ENCODE data around the gene KLHL6.

Gene KLHL6

DNA sequence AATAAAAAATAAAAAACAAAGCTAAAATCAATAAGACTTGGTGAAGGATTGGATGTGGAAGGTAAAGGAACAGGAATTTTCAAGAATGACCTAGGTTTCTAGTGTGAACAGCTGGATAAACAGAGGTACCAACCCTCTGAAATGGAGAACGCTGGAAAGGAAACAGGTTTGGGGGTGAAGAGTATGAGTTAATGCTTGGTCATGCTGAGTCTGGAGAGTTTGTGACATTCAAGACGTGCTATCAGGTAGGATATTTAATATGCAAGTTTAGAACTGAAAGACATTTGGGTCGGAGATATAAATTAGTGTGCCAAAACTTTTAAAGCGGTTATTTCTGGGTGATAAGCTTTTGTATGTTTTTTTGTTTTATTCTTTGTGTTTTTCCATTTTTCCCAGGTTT lies 11.4 kb upstream of the KLHL6 start:
- no peak for DNase-seq (ENCODE audit: low read depth in 3 of 3, low spot score in 1 of 3)

DNA sequence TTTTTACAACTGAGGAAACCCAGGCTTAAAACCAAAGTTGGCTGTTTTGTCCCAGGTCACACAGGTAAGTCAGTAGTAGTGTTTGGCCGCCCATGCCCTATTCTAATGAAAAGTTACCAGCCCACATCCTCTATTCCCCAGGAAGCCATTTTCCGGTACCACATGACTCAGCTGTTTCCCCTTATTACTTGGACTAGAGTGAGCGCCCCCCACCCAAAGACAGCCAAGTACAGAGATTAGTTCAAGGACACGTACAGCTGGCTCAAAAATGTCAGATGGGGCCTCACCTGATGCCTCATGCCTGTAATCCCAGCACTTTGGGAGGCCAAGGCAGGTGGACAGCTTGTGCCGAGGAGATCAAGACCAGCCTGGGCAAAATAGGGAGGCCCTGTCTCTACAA lies 8.5 kb upstream of the KLHL6 start:
- no peak for DNase-seq (ENCODE audit: low read depth in 3 of 3, low spot score in 1 of 3)

DNA sequence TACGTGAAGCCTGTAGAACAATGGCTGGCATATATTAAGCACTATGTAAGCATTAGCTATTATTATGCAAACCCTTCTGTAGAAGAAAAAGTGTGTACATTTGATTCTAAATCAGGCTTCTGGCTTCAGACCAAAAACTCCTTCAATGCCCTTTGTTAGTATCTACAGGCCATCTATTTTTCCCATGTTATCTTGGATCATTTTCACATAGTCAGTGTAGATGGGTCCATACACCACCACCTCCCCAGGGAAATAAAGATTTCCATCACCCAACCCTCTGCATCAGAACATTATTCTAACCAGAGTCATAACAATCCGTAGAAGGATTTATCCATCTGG lies 8.0 kb upstream of the KLHL6 start:
- DNase-seq (ENCODE audit: low read depth in 3 of 3, low spot score in 1 of 3) = no peak

DNA sequence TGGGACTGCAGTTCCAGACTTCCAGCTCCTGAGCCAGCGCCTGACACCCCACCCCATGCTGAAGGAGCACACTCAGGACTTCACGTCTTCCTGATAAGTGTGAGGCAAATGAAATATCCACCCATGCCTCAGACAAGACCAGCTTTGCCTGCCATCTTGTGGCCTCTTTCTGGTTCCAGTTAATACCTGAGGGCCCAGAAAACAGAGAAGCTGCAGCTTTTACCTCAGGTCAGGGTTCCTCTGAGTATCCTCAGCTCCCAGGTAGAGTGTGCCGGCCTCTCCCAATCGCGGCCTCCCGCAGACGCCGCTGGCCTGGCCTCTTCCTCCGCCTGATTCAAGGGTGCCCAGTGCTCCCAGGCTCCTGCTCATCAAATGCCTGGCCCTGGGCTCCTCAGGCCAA lies 5.1 kb upstream of the KLHL6 start:
- no peak for DNase-seq (ENCODE audit: low read depth in 3 of 3, low spot score in 1 of 3)

DNA sequence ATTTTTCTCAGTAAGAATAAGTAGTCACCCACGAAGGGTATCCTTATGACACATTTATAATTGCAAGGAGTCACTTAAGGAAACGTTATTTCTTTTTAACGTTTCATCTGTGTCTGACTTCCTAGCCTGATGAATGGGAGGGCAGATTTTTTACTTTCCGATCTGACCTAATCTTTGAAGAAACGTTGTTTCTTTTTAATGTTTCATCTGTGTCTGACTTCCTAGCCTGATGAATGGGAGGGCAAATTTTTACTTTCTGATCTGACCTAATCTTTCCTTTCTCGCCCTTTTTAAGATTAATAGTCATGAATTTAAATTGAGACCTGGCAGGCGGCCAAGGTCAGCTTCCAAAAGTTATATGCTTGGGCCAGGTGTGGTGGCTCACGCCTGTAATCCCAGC lies 3.0 kb upstream of the KLHL6 start:
- DNase-seq (ENCODE audit: low read depth in 3 of 3, low spot score in 1 of 3) = no peak

DNA sequence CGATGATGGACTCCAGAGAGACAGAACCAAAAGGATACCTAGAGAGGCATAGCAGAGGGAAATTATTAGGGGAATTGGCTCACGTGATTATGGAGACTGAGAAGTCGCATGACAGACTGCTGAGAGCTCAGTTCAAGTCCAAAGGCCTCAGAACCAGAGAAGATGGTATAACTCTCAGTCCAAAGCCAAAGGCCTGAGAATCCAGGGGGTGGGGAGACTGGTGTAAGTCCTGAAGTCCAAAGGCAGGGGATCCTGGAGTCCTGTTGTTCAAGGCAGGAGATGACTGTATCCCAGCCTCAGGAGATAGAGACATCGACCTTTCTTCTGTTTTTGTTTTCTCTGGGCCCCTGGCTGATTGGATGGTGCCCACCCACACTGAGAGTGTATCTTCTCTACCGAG lies 1.2 kb upstream of the KLHL6 start:
- no peak for DNase-seq (ENCODE audit: low read depth in 3 of 3, low spot score in 1 of 3)

DNA sequence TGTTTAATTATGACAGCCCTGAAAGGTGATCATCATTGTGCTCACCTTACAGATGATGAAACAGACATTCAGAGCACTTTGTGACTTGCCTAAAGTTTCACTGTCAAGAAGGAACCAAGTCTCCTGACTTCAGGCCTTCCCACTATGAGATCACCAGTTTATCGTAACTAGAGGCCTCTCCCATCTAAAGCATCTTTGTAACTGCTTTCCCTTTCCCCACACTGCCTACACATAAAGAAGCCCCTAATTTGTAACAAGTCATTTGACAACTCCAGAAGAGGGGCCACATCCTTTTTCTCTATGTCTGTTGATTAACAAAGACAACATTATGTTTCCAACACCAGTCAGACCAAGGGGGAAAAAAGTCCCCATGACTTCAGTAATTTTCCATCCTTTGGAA lies 1.1 kb downstream of the KLHL6 start:
- no peak for DNase-seq (ENCODE audit: low read depth in 3 of 3, low spot score in 1 of 3)

DNA sequence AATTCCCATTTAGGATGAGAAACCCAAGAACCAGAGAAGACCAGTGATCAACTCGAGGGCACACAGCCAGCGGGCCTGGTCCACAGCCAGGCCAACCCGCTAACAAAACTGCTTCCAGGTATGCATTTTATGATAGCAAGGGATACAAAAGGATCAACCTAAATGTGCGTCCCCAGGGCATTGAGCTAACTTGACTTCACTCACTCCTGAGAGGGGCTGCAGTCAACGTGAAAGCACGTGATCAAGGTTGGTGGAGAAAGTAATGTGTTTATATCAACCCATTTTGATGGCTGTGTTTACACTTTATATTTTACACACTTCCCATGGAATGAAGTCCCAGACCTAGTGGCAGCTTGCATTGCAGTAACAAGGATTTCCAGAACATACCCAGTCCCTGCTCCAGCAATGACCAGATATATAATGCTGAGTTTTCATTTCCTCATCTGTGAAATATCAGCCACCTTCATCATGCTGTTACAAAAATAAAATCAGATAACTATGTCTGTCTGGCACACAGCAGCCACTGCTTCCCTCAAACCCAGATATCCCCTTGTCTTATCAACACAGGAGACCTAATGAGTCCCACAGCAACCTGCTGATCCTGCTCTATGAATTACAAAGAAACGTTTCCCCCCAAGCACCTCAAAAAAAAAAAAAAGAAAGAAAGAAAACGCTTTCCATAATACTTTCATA lies 2.0 kb downstream of the KLHL6 start:
- no peak for DNase-seq (ENCODE audit: low read depth in 3 of 3, low spot score in 1 of 3)

DNA sequence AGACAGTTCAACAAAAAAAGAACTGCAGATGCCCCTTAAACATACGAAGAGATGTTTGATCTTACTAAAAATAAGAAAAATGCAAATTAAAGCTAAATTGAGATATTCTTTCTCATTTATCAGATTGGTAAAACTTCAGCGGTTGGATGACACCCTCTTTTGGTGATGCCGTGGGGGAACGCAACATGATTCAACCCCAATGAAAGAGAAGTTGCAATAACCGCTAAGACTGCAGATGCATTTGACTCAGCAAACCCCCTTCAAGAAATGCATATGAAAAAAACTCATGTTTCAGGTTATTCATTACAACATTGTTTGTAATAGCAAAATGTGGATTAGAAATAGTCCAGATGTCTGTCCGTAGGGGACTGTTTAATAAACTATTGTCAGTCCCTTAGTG lies 3.6 kb downstream of the KLHL6 start:
- no peak for DNase-seq (ENCODE audit: low read depth in 3 of 3, low spot score in 1 of 3)

DNA sequence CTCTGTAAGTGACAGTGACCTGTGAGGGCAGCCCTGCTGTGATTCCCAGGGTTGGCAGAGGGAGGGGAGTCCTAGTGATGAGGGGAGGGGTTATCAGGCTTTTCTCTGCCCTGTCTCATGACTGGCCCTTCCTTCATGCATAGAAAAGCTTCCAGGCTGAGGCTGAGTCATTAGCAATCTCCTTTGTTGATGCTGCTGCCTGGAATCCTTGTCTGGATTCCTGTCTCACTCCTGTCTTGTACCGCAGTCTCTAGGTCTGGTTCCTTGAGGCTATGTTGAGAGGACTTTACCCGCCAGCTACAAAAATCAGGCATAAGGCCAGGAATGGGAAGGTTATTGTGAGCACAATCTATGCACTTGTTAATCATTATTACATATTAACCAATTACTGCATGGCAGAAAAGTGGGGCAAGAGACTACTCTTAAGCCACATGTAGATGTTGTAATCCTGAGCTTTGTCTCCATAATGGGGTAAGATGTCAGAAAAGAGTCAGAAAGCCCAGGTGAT lies 7.2 kb downstream of the KLHL6 start:
- DNase-seq (ENCODE audit: low read depth in 3 of 3, low spot score in 1 of 3) = no peak

DNA sequence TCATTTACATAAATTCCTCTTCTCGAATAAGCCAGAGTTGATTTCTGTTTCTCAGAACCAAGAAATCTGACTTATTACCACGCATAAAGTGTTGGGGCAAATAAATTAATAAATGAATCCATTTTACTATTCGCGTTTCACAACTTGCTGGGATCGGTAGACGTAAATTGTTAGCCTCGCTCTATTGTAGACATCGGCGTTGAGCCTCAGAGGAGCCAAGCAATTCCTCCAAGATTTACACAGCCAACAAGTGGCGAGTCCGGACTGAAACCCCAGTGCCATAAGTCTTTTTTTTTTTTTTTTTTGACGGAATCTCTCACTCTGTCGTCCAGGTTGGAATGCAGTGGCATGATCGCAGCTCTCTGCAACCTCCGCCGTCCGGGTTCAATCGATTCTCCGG lies 8.9 kb downstream of the KLHL6 start:
- no peak for DNase-seq (ENCODE audit: low read depth in 3 of 3, low spot score in 1 of 3)

DNA sequence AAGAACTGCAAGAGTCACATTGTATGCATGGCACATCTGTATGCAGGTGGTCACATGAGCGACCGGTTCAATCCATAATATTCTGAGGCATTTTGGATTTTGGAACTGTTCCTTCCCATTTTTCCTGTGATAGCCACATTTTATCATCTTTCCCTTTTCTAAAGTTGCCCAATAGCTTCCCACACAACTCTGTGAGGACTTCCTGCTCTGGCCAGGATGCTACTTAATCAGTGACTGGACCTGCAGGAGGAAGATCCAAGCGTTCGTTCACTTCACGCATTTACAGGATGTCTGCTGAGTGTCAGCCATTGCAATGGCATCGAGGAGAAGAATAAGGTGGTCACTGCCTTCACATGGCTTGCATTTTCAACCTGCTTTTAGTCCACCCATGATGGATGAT lies 9.8 kb downstream of the KLHL6 start:
- no peak for DNase-seq (ENCODE audit: low read depth in 3 of 3, low spot score in 1 of 3)

DNA sequence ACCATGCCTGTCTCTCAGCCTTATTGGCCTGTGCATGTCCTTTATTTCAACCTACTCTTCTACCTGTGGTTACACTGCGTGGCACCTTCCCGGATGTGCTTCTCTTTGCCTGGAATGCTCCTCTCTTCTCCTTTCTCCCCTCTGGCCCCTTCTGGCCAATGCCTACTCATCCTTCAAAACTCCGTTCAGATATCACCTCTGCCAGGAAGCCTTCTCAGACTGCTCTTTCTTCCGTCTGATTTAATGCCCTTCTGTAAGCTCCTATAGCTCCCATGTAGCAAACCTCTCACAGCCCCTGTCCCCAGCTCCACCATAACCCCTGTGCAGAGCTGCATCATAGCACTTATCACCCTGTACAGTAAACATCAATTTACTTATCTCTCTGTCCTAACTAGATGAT lies 13.2 kb downstream of the KLHL6 start:
- DNase-seq (ENCODE audit: low read depth in 3 of 3, low spot score in 1 of 3) = no peak

DNA sequence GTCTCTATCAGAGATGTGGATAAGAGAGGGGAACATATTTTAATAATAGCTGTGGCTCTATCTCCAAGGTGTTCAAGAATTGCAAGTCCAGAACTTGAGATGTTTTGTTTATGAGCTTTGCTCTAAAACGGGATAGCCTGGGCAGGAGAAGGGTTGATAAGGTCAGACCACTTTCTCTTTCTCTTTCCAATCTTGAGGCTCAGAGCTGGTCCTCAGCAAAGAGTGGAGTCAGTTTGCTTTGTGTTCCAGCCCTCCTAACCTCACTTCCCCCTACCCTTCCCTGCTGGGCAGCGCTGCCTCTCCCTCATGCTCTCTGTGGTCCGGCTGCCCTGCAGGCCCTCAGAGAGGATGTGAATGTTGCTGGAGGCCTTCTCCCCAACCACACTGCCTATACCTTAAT lies 13.8 kb downstream of the KLHL6 start:
- DNase-seq (ENCODE audit: low read depth in 3 of 3, low spot score in 1 of 3) = no peak

DNA sequence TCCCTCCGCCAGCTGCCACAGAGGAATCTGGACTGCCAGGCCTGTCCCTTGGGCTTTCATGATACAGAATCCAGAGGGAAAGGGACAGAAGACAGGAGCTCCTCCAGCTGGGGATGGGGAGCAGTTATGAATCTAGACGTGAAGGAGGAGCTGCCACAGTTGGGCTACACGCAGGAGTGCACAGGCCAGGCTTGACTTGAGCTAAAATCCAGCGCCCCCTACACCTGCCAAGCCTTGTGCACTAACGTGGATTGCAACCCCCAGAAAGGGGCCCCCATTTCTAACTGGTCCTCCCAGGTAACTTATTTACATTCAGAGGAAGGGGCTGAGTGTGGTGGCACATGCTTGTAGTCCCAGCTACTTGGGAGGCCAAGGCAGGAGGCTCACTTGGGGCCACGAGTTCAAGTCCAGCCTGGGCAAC lies 14.3 kb downstream of the KLHL6 start:
- no peak for DNase-seq (ENCODE audit: low read depth in 3 of 3, low spot score in 1 of 3)

DNA sequence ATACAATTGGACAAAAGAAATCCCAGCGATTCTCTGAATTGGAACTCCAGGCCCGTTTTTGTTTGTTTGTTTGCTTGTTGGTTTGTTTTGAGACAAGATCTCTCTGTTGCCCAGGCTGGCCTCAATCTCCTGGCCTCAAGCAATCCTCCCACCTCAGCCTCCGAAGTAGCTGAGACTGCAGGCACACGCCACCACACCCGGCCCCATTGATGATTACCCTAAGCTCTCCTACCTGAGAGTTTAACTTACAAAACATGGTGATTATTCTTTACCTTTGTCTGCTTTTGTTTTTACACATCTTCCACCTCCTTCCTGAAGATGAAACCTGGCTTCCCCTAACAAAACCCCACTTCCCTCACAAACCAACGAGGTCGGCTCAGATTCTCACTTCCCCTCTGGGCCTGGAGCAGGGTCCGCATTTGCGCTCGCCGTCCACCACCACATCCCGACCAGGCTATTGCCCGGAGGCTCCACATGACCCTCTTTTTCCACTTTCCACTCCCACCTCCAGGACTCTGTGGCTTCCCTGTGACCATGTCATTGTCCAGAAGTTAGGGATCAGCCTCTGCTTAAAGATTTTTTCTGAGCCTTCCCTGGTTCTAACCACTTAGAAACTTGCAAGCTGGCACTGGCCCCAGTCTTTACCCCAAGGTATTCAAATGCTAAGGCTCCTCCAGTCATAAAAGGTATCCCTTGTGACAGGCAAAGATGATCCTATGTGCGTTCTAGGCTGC lies 14.8 kb downstream of the KLHL6 start:
- no peak for DNase-seq (ENCODE audit: low read depth in 3 of 3, low spot score in 1 of 3)

DNA sequence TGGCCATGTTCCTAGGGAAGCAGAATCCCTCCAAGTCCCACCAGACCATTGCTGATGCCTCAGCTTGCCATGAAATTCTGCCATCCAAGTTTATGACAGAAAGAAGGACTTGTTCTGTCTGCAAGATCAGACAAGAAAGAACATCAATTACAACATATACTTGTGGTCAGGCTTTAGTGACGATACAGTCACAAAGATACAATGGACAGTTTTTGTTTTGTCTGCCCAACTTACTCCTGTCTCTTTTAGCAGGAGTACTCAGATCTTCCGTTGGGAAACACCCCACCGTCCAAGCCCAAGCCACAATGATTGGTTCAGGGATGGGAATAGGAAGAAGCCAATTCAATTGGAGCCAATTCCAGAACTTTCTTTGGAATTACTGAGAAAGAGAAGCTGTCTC lies 15.7 kb downstream of the KLHL6 start:
- DNase-seq (ENCODE audit: low read depth in 3 of 3, low spot score in 1 of 3) = no peak

DNA sequence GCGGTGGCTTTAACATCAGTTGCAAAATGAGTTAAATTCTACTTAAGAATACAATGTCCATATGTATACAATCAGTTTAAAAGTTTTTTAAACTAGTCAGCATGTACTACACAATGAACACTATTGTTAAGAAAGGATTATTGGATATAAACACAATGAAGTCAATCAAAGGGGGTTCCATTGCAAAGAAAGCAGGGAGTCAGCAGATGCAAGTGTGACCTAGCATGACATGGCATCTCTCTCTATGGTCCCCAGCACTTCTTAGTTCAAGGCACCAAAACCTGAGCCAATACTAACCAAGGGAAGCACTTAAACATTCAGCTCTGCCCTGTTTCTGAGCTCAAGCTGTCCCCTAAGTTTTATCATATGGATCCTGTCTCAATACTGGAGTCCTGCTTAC lies 17.0 kb downstream of the KLHL6 start:
- no peak for DNase-seq (ENCODE audit: low read depth in 3 of 3, low spot score in 1 of 3)

DNA sequence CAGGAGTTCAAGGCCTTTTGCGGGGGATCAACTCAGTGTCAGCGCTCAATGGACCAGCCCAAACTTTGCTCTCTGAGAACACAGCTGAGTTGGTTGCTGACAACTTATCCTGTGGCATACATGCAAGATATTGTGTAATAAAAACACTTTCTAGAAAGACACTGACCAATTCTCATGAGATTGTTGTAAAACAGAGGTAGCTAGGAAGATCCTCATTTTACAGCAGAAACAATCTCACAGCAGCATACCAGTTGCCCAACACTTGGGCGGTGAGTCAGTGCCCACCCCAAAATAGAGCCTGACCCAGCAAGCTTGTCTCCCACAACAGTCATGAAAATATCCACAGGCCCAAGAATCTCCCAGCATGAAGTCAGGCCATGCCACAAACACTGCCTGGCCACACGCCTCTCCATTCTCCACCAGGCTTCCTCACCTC lies 18.2 kb downstream of the KLHL6 start:
- DNase-seq (ENCODE audit: low read depth in 3 of 3, low spot score in 1 of 3) = no peak

DNA sequence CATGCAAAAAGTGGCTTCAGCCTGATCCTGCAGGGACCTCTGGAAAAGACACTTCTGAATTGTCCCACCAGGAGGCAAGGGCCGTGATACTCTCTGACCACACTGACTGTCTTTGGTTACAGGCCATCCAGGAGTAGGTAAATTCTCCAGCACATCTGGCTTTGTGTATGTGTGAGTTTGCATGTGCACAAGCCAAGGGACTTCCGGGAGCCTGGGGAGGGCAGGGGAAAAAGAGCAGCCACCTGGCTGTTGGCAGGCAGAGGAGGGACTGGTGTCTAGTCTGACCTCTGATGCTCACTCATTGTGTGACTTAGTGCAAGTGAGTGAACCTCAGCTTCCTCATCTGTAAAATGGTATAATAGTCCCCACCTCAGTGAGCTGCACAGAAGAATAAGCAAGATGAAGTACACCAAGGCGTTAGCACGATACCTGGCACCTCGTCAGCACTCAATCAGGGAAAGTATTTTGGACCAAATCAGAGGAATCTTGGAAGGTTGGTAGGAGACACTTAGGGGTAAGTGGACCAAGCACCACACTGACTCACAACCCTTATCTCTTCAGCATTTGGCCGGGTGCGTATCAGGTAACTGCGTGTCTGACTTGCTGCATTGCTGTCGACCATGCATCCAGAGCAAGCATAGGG lies 19.1 kb downstream of the KLHL6 start:
- DNase-seq (ENCODE audit: low read depth in 3 of 3, low spot score in 1 of 3) = no peak

DNA sequence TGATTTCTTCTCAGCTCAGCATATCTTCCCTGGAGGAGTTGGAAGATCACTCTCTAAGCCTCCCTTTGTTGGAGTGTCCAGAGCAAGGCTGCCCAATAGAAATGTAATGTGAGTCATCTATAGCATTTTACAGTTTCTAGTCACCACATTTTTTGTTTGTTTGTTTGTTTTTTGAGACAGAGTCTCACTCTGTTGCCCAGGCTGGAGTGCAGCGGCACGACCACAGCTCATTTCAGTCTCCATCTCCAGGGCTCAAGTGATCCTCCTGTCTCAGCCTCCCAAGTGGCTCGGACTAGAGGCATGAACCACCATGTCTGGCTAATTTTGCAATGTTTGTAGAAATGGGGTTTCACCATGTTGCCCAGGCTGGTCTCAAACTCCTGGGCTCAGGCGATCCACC lies 21.3 kb downstream of the KLHL6 start:
- DNase-seq (ENCODE audit: low read depth in 3 of 3, low spot score in 1 of 3) = no peak

DNA sequence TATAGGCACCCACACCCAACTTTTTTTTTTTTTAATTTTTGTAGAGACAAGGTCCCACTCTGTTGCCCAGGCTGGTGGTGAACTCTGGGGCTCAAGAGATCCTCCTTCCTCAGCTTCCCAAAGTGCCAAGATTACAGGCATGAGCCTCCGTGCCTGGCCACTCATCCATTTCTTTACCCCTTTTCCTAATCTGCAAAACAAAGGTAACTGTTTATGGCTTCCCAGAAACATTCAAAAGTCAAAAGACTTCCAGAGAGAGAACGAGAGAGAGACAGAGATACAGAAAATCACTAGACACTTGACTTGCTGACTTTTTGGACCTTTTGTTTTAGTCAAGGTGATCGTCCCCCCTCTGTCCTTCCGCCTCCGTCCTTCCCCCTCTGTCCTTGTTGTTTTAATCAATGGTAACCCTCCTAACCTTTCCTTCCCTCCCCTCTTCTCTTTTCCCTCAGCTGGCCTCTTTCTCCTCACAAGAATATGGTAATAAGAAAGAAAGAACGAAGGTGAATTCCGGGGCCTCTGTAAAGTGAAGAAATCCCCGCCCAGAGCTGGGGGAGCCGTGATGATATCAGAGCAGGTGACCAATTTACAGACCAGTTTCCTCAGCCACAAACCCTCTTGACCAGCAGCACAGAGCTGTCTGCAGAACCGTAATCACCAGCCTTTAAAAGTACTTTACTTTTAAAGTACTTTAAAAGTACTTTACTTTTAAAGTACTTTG lies 21.9 kb downstream of the KLHL6 start:
- DNase-seq (ENCODE audit: low read depth in 3 of 3, low spot score in 1 of 3) = no peak
